Activated CD8-positive, alpha-beta T cell treated with anti-CD3 and anti-CD28 coated beads for 36 hours (primary cell): ENCODE data around the gene POLQ. TPM values are rescaled to one million over a fixed set of nuclear protein-coding genes. Genes with fewer than 3 reads are reported as not detected.

Source experiments
- ATAC-seq: fragments of 200-7000 bp; cut with Tn5 transposase; one replicate; pipeline ENCODE4 v1.10.0; 2021; ENCODE audit warnings: mild to moderate bottlenecking, moderate library complexity
- CTCF ChIA-PET: fragments of 350-600 bp; sonication (Branson Sonifier 250); formaldehyde crosslinking; loops from one replicate; lab custom pipeline; 2021; ENCODE audit warnings: antibody characterized with exemption; lab: Charles Lee
- POLR2A ChIA-PET: fragments of 350-600 bp; sonication (Branson Sonifier 250); formaldehyde crosslinking; loops from one replicate; lab custom pipeline; 2021; ENCODE audit warnings: antibody characterized with exemption; lab: Charles Lee
- DNase-seq: peaks from one replicate; pipeline ENCODE4 v3.0.0-alpha.2; 2020
- H3K27ac Mint-ChIP-seq: one replicate; pipeline ENCODE4 v1.8.0; 2021; ENCODE audit warnings: mild to moderate bottlenecking, mixed read lengths
- H3K27me3 Mint-ChIP-seq: one replicate; pipeline ENCODE4 v1.8.0; 2021; ENCODE audit warnings: mixed read lengths
- H3K36me3 Mint-ChIP-seq: one replicate; pipeline ENCODE4 v1.8.0; 2021; ENCODE audit warnings: low read depth, mixed read lengths
- H3K4me1 Mint-ChIP-seq: one replicate; pipeline ENCODE4 v1.8.0; 2021; ENCODE audit warnings: low read depth, mixed read lengths
- H3K4me3 Mint-ChIP-seq: one replicate; pipeline ENCODE4 v1.8.0; 2021; ENCODE audit warnings: mild to moderate bottlenecking, moderate library complexity, mixed read lengths
- H3K9me3 Mint-ChIP-seq: one replicate; pipeline ENCODE4 v1.8.0; 2021; ENCODE audit warnings: mixed read lengths
- intact Hi-C: fragments of 100-400 bp; cut with micrococcal nuclease; formaldehyde crosslinking; loops from one replicate; pipeline ENCODE4 v1.10.0; 2022
- total RNA-seq, 2 experiments: library from RNA; stranded (reverse); gene quantifications; one replicate each; pipeline ENCODE4 v1.2.3, GENCODE V29; 2021
- TF ChIP-seq, protein P1 (sequence below): fragments of 200-600 bp; IDR thresholded peaks from one replicate; pipeline ENCODE4 v1.8.0; 2022; ENCODE audit warnings: antibody characterized with exemption, mild to moderate bottlenecking

POLQ gene
- total RNA-seq, 2 experiments from 2014 or later: 22.0 to 23.6 TPM

DNA sequence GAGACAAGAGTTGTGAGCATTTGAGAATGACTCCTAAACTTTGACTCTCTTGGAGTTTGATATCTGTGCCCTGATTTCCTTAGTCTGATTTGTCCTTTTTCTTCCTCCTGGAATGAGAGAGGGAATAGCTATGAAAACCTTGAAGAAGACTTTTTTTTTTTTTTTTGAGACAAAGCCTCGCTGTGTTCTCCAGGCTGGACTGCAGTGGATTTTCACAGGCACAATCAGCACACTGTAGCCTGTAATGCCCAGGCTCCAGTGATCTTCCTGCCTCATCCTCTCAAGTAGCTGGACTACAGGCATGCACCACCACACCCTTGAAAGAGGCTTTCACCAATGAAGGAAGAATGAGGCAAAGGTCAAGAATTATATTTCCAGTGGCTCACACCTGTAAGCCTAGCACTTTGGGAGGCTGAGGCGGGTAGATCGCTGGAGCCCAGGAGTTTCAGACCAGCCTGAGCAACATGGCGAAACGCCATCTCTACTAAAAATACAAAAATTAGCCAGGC is 11.7 kb upstream of the POLQ start:
- Mint-ChIP-seq H3K4me1 (no peaks in the 10 kb centered on the region), H3K36me3 (no peaks in the 10 kb centered on the region), H3K4me3 (no peak overlapping the region), H3K9me3 (no peaks in the 10 kb centered on the region), H3K27me3 (peaks cover 5% of the 10 kb centered on the region), H3K27ac (no peak overlapping the region)
- CTCF ChIA-PET: no interaction called here
- DNase-seq: no peak
- intact Hi-C loops: no loop called here
- TF ChIP-seq, protein P1, sequence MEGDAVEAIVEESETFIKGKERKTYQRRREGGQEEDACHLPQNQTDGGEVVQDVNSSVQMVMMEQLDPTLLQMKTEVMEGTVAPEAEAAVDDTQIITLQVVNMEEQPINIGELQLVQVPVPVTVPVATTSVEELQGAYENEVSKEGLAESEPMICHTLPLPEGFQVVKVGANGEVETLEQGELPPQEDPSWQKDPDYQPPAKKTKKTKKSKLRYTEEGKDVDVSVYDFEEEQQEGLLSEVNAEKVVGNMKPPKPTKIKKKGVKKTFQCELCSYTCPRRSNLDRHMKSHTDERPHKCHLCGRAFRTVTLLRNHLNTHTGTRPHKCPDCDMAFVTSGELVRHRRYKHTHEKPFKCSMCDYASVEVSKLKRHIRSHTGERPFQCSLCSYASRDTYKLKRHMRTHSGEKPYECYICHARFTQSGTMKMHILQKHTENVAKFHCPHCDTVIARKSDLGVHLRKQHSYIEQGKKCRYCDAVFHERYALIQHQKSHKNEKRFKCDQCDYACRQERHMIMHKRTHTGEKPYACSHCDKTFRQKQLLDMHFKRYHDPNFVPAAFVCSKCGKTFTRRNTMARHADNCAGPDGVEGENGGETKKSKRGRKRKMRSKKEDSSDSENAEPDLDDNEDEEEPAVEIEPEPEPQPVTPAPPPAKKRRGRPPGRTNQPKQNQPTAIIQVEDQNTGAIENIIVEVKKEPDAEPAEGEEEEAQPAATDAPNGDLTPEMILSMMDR: no peak
- ATAC-seq: no peak
- POLR2A ChIA-PET: no interaction called here

DNA sequence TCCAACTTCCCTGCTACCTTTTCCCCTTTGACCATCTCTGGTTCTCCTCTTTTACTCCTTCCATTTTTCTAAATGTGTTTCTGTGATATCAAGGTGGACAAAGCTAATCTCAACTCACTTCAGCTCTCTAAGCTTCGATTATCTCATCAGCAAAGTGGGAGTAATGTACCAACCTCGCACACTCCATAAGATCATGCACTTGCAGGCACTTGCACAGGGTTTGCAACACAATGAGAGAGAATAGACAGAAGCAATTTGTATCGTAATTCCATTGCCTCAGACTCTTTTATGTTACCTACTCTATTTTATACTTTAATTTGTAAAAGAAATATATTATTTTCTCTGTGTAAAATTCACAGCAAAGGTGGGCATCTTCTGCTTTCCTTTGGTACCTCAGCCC is 7.0 kb upstream of the POLQ start:
- DNase-seq (no peak), ATAC-seq (no peak)
- Mint-ChIP-seq H3K4me3 (no peak overlapping the region), H3K36me3 (no peaks in the 10 kb centered on the region), H3K4me1 (no peaks in the 10 kb centered on the region), H3K9me3 (no peaks in the 10 kb centered on the region), H3K27ac (no peak overlapping the region), H3K27me3 (peaks cover 3% of the 10 kb centered on the region)
- ChIA-PET CTCF (no interaction called here), POLR2A (no interaction called here)
- intact Hi-C loops: no loop called here
- TF ChIP-seq, protein P1: no peak

DNA sequence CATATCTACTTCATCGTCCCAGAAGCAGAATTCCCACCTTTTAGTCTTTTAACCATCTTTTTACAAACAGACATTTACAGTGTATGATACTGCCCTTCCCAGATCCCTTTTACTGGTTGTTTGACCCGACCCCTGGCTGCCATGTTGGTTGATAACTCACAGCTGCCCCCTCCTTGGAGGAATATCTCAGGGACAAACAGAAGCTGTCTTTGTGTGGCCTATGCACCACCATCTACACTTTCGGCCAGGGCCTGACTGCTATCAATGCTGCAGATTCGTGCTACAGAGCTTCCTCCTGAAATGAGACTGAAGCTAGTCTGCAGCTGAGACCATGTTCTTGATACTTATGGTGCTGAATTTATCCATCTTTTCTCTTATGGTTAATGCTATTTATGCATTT is 6.6 kb upstream of the POLQ start:
- DNase-seq (no peak), ATAC-seq (no peak)
- no peaks in the 10 kb centered on the region for H3K36me3 Mint-ChIP-seq
- TF ChIP-seq, protein P1: no peak
- peaks cover 3% of the 10 kb centered on the region for H3K27me3 Mint-ChIP-seq
- H3K27ac Mint-ChIP-seq: no peak overlapping the region
- CTCF ChIA-PET: no interaction called here
- H3K4me3 Mint-ChIP-seq: no peak overlapping the region
- POLR2A ChIA-PET: no interaction called here
- intact Hi-C loops: no loop called here
- no peaks in the 10 kb centered on the region for H3K9me3 Mint-ChIP-seq
- no peaks in the 10 kb centered on the region for H3K4me1 Mint-ChIP-seq

DNA sequence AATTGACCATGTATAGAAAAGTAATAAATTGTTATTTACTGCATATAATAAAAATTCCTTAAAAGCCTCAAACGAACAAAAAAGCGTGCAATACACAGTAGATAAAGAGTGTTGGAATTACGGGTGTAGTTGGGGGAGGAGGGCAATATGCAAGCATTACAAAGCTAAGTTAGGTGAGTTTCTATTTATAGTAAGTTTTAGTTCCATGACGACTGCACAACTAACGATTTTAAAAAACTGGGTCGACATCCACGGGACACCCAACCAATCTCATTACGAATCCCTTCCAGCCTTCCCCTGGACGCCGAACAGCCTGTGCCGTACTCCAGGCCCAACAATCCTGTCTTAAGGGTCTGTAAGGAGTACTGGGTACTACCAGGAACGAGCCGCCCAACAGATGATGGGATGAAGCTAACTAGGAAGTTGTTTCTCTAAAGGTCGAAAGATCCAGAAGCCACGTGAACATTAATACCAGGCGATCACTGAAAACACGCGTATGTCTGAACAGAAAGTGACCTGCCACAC is 677 bp downstream of the POLQ start:
- Mint-ChIP-seq H3K36me3 (peaks cover 32% of the 10 kb centered on the region), H3K27ac (peak overlapping the region; percentile 86), H3K9me3 (no peaks in the 10 kb centered on the region), H3K4me1 (peaks cover 7% of the 10 kb centered on the region), H3K4me3 (peak overlapping the region; percentile 99), H3K27me3 (no peaks in the 10 kb centered on the region)
- TF ChIP-seq, protein P1: no peak
- intact Hi-C loops: loop anchor here (5.0 kb wide), 1 partner anchor 712 kb away; no protein-coding TSS in a partner anchor
- DNase-seq: no peak
- CTCF ChIA-PET: interaction anchor here (1.2 to 2.0 kb wide), 4 partner anchors 543 to 1483 kb away, joined by 3 to 8 read pairs (median 3); partner anchors contain the start of gene SEMA5B
- ATAC-seq: peak; percentile 2
- POLR2A ChIA-PET: interaction anchor here (0.6 to 1.5 kb wide), 3 partner anchors 15 to 728 kb away, joined by 3 read pairs; partner anchors contain the start of gene HCLS1

DNA sequence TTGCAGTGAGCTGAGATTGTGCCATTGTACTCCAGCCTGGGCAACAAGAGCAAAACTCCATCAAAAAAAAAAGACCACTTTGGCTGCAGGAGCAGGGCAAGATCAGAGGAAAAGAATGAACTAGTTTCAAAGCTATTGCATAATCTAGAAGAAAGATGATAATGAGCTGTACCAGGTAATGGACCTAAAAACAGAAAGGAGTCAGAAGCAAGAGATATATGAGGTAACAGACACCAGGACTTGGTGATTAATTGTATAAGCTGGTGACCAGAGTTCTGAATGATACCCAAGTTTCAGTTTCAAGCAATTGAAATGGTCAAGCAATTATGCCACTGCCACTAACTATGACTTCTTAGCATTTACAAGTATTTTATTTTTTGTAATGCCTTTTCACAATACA is 2.9 kb downstream of the POLQ start:
- Mint-ChIP-seq H3K27ac (no peak overlapping the region), H3K4me1 (peaks cover 7% of the 10 kb centered on the region), H3K27me3 (no peaks in the 10 kb centered on the region), H3K36me3 (peaks cover 42% of the 10 kb centered on the region), H3K4me3 (no peak overlapping the region), H3K9me3 (no peaks in the 10 kb centered on the region)
- POLR2A ChIA-PET: no interaction called here
- intact Hi-C loops: no loop called here
- DNase-seq (no peak), ATAC-seq (no peak)
- CTCF ChIA-PET: no interaction called here
- TF ChIP-seq, protein P1: no peak
